WERI-Rb-1 (cell line): ENCODE measurements around the gene PTPN2.
"Not testable (repeated sequence)": the region's sequence is repeated elsewhere in the genome, so short reads cannot be mapped to it uniquely, and the experiment has no call there.

Experiments used
- DNase-seq: peaks from one replicate; pipeline ENCODE4 v3.0.0-alpha.2; 2020
- H3K27ac ChIP-seq: fragments of 250-450 bp; sonication (Bioruptor Pico); 2 replicates; pipeline ENCODE4 v1.5.1; 2020; ENCODE audit warnings: mild to moderate bottlenecking, moderate library complexity
- H3K27me3 ChIP-seq: fragments of 250-450 bp; sonication (Bioruptor Pico); 2 replicates; pipeline ENCODE4 v1.5.1; 2021; ENCODE audit warnings: mild to moderate bottlenecking, low read depth, moderate library complexity; ENCODE audit not compliant: insufficient read depth, severe bottlenecking
- H3K36me3 ChIP-seq: fragments of 250-450 bp; sonication (Bioruptor Pico); 2 replicates; pipeline ENCODE4 v1.5.1; 2020; ENCODE audit warnings: mild to moderate bottlenecking, moderate library complexity
- H3K4me3 ChIP-seq: 2 replicates; pipeline ENCODE4 v1.5.1; 2011; ENCODE audit warnings: low read depth, mild to moderate bottlenecking, control low read depth, low read length
- H3K9me3 ChIP-seq: fragments of 250-450 bp; sonication (Bioruptor Pico); 2 replicates; pipeline ENCODE4 v1.5.1; 2021; ENCODE audit warnings: mild to moderate bottlenecking, moderate library complexity; ENCODE audit not compliant: severe bottlenecking
- CTCF ChIP-seq: IDR thresholded peaks from 2 replicates; pipeline ENCODE4 v1.5.1; 2011; ENCODE audit warnings: low read depth, mild to moderate bottlenecking, control low read depth, inconsistent platforms, low read length

The PTPN2 gene

GRCh38 chr18:12779043-12779442 is 105.0 kb downstream of the PTPN2 start:
- Histone ChIP-seq H3K9me3 (peaks cover 3% of the 10 kb centered on the region), H3K4me3 (no peak overlapping the region), H3K36me3 (no peaks in the 10 kb centered on the region), H3K27me3 (no peaks in the 10 kb centered on the region), H3K27ac (no peak overlapping the region)
- no peak for TF ChIP-seq CTCF
- no peak for DNase-seq

GRCh38 chr18:12777500-12777944 is 106.5 kb downstream of the PTPN2 start:
- no peak for TF ChIP-seq CTCF
- Histone ChIP-seq H3K9me3 (peaks cover 3% of the 10 kb centered on the region), H3K27ac (no peak overlapping the region), H3K36me3 (no peaks in the 10 kb centered on the region), H3K27me3 (no peaks in the 10 kb centered on the region), H3K4me3 (no peak overlapping the region)
- no peak for DNase-seq

- Histone ChIP-seq H3K36me3 (no peaks in the 10 kb centered on the region), H3K27ac (no peak overlapping the region), H3K27me3 (no peaks in the 10 kb centered on the region), H3K9me3 (peaks cover 3% of the 10 kb centered on the region), H3K4me3 (no peak overlapping the region)
- no peak for TF ChIP-seq CTCF
- DNase-seq = no peak
Measured at GRCh38 chr18:12776821-12777471, 107.1 kb downstream of the PTPN2 start.

GRCh38 chr18:12776415-12776814 is 107.6 kb downstream of the PTPN2 start:
- not testable (repeated sequence) for H3K27ac ChIP-seq, H3K27me3 ChIP-seq, DNase-seq, H3K36me3 ChIP-seq, H3K4me3 ChIP-seq, H3K9me3 ChIP-seq

- no peak for TF ChIP-seq CTCF
- H3K36me3 ChIP-seq = no peaks in the 10 kb centered on the region
- H3K4me3 ChIP-seq = no peak overlapping the region
- H3K27me3 ChIP-seq = no peaks in the 10 kb centered on the region
- DNase-seq = no peak
- H3K27ac ChIP-seq = no peak overlapping the region
- peaks cover 3% of the 10 kb centered on the region for H3K9me3 ChIP-seq
Measured at GRCh38 chr18:12774982-12775381, 109.1 kb downstream of the PTPN2 start.

GRCh38 chr18:12773369-12773768 is 110.7 kb downstream of the PTPN2 start:
- no peak overlapping the region for H3K4me3 ChIP-seq
- H3K36me3 ChIP-seq = no peaks in the 10 kb centered on the region
- peaks cover 3% of the 10 kb centered on the region for H3K9me3 ChIP-seq
- no peak for DNase-seq
- no peak for TF ChIP-seq CTCF
- H3K27me3 ChIP-seq = no peaks in the 10 kb centered on the region
- H3K27ac ChIP-seq = no peak overlapping the region
